HG02885 (cell line): ENCODE results near the gene RALGAPB.

Experiments
- ATAC-seq: cut with Tn5 transposase; IDR thresholded peaks from one replicate; pipeline ENCODE4 v1.9.1; 2021; ENCODE audit warnings: mild to moderate bottlenecking; ENCODE audit not compliant: unreplicated experiment, poor library complexity

The RALGAPB gene

GRCh38 chr20:38603286-38603685, 130.6 kb downstream of the RALGAPB start:
- no peak for ATAC-seq

DNA sequence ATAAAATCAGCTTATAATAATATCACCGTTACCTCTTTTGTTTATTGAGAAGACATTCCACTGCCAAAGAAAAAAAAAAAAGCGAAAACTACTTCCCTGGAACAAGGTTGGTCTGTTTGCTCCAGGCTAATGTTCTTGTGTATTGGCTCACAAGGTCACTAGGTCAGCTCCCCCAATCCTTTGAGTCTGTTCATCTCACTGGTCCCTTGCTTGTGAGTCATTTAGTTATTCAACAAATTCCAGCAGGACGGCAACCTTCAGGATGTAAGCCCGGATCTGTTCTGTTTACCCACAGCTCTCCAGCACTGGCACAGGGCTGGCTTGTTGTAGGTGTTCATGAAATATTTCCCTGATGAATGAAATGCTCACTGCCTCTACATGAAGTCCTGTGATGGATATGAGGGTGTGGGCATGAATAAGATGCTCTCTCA, 132.2 kb downstream of the RALGAPB start:
- no peak for ATAC-seq

- no peak for ATAC-seq
Observed at GRCh38 chr20:38607351-38607750, 134.7 kb downstream of the RALGAPB start.

DNA sequence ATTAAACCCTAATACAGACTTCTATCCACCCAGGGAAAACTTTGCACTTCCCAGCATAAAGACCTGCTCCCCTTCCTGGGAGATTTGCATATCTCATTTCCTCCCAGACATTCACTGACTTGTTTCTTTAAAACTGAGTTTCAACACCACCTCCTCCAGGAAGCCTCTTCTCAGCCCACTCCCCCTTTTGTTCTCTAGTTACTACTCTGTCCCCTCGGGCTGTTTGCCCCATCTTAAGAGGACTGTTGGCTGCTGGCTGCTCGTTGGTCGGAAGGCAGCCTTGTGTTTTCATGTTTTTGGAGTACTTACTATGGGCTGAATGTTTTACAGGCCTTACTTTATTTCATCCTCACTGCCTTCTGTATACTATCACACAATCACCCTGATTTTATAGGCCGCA, 135.5 kb downstream of the RALGAPB start:
- ATAC-seq = no peak

GRCh38 chr20:38609815-38610214, 137.2 kb downstream of the RALGAPB start:
- ATAC-seq = no peak

GRCh38 chr20:38610521-38610920, 137.9 kb downstream of the RALGAPB start:
- ATAC-seq = no peak

- ATAC-seq = no peak
Observed at GRCh38 chr20:38612751-38613515, 140.3 kb downstream of the RALGAPB start.

- ATAC-seq = no peak
Observed at GRCh38 chr20:38615283-38615682, 142.6 kb downstream of the RALGAPB start.

DNA sequence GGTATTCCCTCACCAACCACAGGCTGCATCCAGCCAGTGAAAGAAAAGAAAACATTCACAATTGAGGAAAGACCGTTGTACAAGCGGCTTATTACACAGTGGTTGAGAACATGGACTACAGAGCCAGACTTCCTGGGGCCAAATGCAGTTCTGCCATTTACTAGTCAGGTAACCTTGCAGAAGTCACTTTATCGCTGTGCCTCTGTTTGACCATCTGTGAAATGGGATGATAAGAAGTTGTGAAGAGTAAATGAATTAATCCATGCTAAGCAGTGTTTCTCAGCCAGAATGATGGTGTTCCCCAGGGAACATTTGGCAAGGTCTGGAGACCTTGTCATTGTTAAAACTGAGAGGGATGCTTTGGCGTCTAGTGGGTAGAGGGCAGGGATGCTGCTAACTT, 143.8 kb downstream of the RALGAPB start:
- no peak for ATAC-seq

DNA sequence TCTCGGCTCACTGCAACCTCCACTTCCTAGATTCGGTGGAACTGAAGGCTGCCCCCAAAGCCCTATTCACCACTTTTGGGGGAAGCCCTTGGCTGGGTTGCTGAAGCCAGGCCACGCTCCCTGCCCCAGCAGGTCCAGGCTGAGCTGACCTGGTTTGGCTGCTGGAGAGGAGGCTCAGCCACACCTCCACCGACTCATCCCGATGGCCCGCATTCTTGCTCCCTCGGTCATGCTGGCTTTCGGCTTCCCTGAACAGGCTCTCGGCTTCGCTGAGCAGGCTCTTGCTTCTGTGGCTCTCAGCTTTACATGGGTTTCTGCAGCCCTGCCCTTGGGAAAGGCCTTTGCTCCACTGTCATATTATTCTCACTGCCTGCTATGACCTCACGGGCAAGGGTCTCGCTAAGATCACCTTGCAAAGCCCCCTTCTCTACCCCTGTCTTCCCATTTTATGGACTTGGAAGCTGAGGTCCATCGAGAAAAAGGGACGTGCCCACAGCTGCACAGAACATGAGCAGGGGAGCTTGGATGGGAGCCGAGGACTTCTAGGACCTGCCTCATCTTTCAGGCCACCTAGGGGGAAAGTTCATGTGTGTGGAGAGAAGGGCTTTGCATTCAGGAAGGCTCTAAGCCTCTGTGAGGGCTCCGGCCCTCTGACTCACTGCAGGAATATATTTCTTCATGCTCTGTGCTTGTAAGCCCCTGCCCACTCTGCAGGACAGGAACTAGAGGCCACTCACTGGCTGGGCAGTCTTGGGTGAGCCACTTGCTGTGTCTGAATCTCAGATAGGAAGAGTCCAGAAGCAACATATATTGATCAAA, 144.6 kb downstream of the RALGAPB start:
- no peak for ATAC-seq

- no peak for ATAC-seq
Observed at GRCh38 chr20:38617830-38618196, 145.2 kb downstream of the RALGAPB start.

GRCh38 chr20:38620441-38620840, 147.8 kb downstream of the RALGAPB start:
- no peak for ATAC-seq

GRCh38 chr20:38623061-38623460, 150.4 kb downstream of the RALGAPB start:
- ATAC-seq = no peak

DNA sequence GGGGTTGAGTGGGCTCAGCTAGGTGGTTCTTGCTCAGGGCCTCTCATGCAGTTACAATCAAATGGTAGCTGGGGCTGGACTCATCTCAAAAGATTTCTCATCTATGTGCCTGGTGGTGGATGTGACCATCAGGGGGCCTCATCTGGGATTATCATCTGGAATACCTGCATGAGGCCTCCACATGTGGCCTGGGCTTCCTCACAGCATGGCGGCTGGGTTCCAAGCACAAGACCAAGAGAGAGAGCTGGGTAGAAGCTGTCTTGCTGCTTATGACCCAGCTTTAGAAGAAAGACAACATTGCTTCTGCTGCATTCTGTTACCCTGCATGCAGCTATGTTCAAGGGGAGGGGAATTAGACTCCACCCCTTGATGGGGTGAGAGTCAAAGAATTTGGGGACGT, 151.4 kb downstream of the RALGAPB start:
- no peak for ATAC-seq

- ATAC-seq = no peak
Observed at GRCh38 chr20:38625896-38626295, 153.3 kb downstream of the RALGAPB start.

- ATAC-seq = no peak
Observed at GRCh38 chr20:38626921-38627659, 154.4 kb downstream of the RALGAPB start.
